Mucosa of rectum (tissue), 2 donors: ENCODE measurements around the gene ZNF563.
"Not testable (repeated sequence)": the region's sequence is repeated elsewhere in the genome, so short reads cannot be mapped to it uniquely, and the experiment has no call there.

Experiments used
- H3K27ac ChIP-seq, 2 donors: one replicate each; pipeline ENCODE4 v1.7.0; 2013; ENCODE audit warnings: inconsistent platforms in 2 of 2, low read depth in 2 of 2, low read length in 2 of 2
- H3K27me3 ChIP-seq, 2 donors: one replicate each; pipeline ENCODE4 v1.7.0; 2013; ENCODE audit warnings: low read length in 2 of 2; ENCODE audit not compliant: control insufficient read depth in 2 of 2, insufficient read depth in 2 of 2
- H3K36me3 ChIP-seq, 2 donors: one replicate each; pipeline ENCODE4 v1.7.0; 2013; ENCODE audit warnings: low read length in 2 of 2; ENCODE audit not compliant: control insufficient read depth in 2 of 2, insufficient read depth in 2 of 2
- H3K4me1 ChIP-seq, 2 donors: one replicate each; pipeline ENCODE4 v1.7.0; 2013; ENCODE audit warnings: low read length in 2 of 2, mild to moderate bottlenecking in 1 of 2; ENCODE audit not compliant: control insufficient read depth in 2 of 2, insufficient read depth in 2 of 2
- H3K4me3 ChIP-seq, 2 donors: one replicate each; pipeline ENCODE4 v1.7.0; 2013; ENCODE audit warnings: low read length in 2 of 2
- H3K9ac ChIP-seq, 2 donors: one replicate each; pipeline ENCODE4 v1.7.0; 2013; ENCODE audit warnings: low read length in 2 of 2, low read depth in 1 of 2, mild to moderate bottlenecking in 1 of 2
- H3K9me3 ChIP-seq, 2 donors: one replicate each; pipeline ENCODE4 v1.7.0; 2013; ENCODE audit warnings: low read length in 2 of 2; ENCODE audit not compliant: control insufficient read depth in 2 of 2
- donor health status: healthy.
- donor health status: Normal muscosa, but diverticular disease.

The ZNF563 gene

DNA sequence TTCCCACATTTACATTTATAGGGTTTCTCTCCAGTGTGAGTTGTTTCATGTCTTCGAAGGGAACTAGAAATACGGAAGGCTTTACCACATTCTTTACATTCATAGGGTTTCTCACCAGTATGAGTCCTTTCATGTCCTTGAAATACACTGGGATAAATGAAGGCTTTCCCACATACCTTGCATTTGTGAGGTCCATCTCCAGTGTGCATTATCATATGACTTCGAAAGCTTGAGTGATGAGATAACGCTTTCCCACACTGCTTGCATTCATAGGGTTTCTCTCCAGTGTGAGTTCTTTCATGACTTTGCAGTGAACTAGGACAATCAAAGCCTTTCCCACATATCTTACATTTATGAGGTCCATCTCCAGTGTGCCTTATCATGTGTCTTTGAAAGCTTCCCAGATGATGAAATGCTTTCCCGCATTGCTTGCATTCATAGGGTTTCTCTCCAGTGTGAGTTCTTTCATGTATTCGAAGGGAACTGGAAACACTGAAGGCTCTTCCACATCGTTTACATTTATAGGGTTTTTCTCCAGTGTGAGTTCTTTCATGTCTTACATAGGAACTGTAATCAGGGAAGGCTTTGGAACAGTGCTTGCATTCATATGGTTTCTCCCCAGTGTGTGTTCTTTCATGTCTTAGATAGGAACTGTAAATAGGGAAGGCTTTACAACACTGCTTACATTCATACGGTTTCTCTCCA, 16.9 kb upstream of the ZNF563 start:
- Histone ChIP-seq H3K4me1 (no peaks in the 10 kb centered on the region), H3K4me3 (peak overlapping the region in 1 of 2 donors; percentile 22), H3K9me3 (peaks cover 33 to 61% of the 10 kb centered on the region in 2 donors), H3K36me3 (peaks cover 12 to 14% of the 10 kb centered on the region in 2 donors), H3K27me3 (no peaks in the 10 kb centered on the region), H3K9ac (no peak overlapping the region), H3K27ac (no peak overlapping the region)

DNA sequence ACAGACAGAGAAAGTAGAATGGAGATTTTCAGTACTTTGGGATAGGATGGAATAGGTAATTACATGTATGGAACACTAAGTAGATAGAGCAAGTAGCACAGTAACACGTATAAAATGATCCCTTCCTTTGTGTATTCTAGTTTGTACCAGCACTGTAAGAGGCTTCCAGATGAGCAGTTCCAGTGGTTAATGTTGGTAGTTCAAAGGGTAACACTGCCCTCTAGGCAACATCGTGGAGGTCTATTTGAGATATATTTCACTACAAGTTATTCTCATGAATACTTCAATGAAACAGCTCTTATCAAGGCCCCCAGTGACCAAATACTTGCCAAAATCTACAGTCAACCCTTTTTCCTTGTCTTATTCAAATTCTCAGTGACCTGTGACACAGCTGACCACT, 13.5 kb upstream of the ZNF563 start:
- H3K27ac ChIP-seq: no peak overlapping the region
- no peak overlapping the region for H3K4me3 ChIP-seq
- no peaks in the 10 kb centered on the region for H3K4me1 ChIP-seq
- peaks cover 27 to 46% of the 10 kb centered on the region in 2 donors for H3K9me3 ChIP-seq
- H3K27me3 ChIP-seq: no peaks in the 10 kb centered on the region
- peaks cover 12 to 14% of the 10 kb centered on the region in 2 donors for H3K36me3 ChIP-seq
- no peak overlapping the region for H3K9ac ChIP-seq

DNA sequence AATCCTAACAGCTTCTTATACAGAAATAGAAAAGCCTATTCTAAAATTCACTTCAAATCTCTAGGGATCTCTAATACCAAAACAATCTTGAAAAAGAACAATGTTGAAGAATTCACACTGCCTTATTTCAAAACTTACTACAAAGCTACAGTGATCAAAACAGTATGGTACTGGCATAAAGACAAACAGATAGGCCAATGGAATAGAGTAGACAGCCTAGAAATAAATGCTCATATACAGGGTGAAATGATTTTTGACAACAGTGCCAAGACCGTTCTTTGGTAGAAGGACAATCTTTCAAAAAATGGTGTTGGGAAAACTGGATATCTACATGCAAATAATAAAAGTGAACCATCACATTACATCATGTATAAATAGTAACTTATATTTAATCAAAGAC, 11.8 kb upstream of the ZNF563 start:
- peaks cover 18 to 30% of the 10 kb centered on the region in 2 donors for H3K9me3 ChIP-seq
- H3K4me3 ChIP-seq: no peak overlapping the region
- no peak overlapping the region for H3K27ac ChIP-seq
- H3K36me3 ChIP-seq: peaks cover 3 to 4% of the 10 kb centered on the region in 2 donors
- H3K27me3 ChIP-seq: no peaks in the 10 kb centered on the region
- no peak overlapping the region for H3K9ac ChIP-seq
- no peaks in the 10 kb centered on the region for H3K4me1 ChIP-seq

- H3K9ac ChIP-seq: no peak overlapping the region
- no peaks in the 10 kb centered on the region for H3K36me3 ChIP-seq
- no peak overlapping the region for H3K4me3 ChIP-seq
- H3K27ac ChIP-seq: no peak overlapping the region
- no peaks in the 10 kb centered on the region for H3K9me3 ChIP-seq
- H3K27me3 ChIP-seq: no peaks in the 10 kb centered on the region
- H3K4me1 ChIP-seq: peaks cover 14 to 24% of the 10 kb centered on the region in 2 donors
These were observed 2.1 kb downstream of the ZNF563 start for GRCh38 chr19:12331211-12331941.

DNA sequence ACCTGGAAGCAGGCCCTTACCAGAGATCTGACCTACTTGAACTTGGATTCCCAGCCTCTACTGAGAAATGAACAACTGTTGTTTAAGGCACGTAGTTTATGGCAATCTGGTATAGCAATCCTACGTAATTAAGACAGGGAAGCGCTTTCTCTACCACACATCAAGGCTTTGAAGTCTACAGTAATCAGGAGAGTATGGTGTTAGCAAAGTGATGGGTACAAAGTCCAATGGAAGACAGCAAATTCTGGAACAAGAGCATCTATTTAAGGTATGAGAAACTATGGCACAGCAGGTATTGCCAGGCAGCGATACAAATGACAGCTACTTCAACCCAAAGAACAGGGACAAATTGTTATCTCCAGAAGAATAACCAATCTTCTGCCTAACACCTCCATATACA, 3.1 kb downstream of the ZNF563 start:
- Histone ChIP-seq H3K4me1 (peaks cover 14 to 24% of the 10 kb centered on the region in 2 donors), H3K9ac (no peak overlapping the region), H3K27me3 (no peaks in the 10 kb centered on the region), H3K27ac (peak overlapping the region in 1 of 2 donors; percentile 28), H3K9me3 (no peaks in the 10 kb centered on the region), H3K4me3 (peak overlapping the region in 1 of 2 donors; percentile 3), H3K36me3 (no peaks in the 10 kb centered on the region)

- H3K36me3 ChIP-seq: peaks cover 3 to 7% of the 10 kb centered on the region in 2 donors
- peaks cover 4 to 11% of the 10 kb centered on the region in 2 donors for H3K9me3 ChIP-seq
- peaks cover 4 to 8% of the 10 kb centered on the region in 2 donors for H3K4me1 ChIP-seq
- H3K27me3 ChIP-seq: no peaks in the 10 kb centered on the region
- no peak overlapping the region for H3K27ac ChIP-seq
- H3K4me3 ChIP-seq: no peak overlapping the region
- H3K9ac ChIP-seq: no peak overlapping the region
These were observed 7.7 kb downstream of the ZNF563 start for GRCh38 chr19:12325690-12326089.

DNA sequence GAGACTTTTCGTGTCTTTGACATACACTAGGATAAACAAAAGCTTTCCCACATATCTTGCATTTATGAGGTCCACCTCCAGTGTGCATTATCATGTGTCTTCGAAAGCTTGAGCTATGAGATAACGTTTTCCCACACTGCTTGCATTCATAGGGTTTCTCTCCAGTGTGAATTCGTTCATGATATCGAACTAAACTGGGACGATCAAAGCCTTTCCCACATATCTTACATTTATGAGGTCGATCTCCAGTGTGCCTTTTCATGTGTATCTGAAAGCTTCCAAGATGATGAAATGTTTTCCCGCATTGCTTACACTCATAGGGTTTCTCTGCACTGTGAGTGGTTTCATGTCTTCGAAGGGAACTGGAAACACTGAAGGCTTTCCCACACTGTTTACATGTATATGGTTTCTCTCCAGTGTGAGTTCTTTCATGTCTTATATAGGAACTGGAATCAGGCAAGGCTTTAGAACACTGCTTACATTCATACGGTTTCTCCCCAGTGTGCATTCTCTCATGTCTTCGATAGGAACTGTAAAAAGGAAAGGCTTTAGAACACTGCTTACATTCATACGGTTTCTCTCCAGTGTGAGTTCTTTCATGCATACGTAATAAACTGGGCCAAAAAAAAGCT, 14.5 kb downstream of the ZNF563 start:
- Histone ChIP-seq H3K9ac (no peak overlapping the region), H3K4me3 (no peak overlapping the region), H3K36me3 (peaks cover 20 to 26% of the 10 kb centered on the region in 2 donors), H3K27ac (no peak overlapping the region), H3K9me3 (peaks cover 12 to 23% of the 10 kb centered on the region in 2 donors), H3K27me3 (no peaks in the 10 kb centered on the region), H3K4me1 (no peaks in the 10 kb centered on the region)

DNA sequence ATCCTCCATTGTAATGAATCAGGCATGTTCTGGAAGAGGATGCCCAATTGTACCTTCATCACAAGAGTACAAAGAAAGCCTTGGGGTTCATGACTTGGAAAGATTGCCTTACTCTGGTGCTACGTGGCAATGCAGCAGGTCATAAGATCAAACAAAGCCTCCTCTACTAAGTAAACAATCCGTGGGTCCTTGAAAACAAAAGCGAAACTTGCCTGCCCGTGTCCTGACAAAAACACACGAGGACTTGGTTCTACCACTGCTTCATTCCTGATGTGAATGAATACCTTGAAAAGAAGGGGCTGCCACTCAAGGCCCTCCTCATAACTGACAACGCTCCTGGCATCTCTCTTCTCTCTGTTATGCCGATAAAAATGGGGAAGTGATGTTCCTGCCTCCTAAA, 18.9 kb downstream of the ZNF563 start:
- Histone ChIP-seq H3K4me3 (peak overlapping the region in 1 of 2 donors; percentile 39), H3K27ac (no peak overlapping the region), H3K9ac (no peak overlapping the region), H3K9me3 (peaks cover 7 to 11% of the 10 kb centered on the region in 2 donors), H3K4me1 (no peaks in the 10 kb centered on the region), H3K27me3 (no peaks in the 10 kb centered on the region), H3K36me3 (peaks cover 11% of the 10 kb centered on the region in 2 donors)

DNA sequence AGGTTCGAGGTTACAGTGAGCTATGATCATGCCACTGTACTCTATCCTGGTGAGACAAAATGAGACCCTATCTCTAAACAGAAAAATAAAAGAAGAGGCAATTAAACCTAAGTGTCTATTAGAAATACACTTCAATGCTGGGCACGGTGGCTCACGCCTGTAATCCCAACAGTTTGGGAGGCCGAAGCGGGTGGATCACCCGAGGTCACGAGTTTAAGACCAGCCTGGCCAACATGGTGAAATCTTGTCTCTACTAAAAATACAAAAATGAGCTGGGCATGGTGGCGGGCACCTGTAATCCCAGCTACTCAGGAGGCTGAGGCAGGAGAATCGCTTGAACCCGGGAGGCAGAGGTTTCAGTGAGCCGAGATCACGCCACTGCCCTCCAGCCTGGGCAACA, 24.5 kb downstream of the ZNF563 start:
- H3K4me1 ChIP-seq, H3K27ac ChIP-seq, H3K9me3 ChIP-seq, H3K36me3 ChIP-seq, H3K9ac ChIP-seq, H3K27me3 ChIP-seq, H3K4me3 ChIP-seq: not testable (repeated sequence)

DNA sequence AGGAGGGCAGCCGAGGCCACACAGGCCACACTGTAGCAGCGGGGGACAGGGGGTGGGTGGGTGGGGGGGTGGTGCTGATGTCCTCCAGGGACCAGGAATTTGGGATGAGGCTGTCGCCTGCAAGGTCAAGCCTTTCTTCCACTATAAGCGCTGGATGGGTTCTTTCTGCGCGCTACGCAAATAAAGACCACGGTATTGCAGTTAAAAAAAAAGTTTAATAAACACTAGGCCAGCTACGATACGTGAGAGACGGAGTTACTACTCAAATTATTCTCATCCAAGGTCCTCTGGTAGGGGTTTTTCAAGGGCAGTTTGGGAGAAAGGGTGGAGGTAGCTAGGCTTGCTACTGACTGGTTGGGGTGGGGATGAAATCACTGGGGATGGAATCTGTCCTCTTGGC, 38.2 kb downstream of the ZNF563 start:
- H3K27me3 ChIP-seq: no peaks in the 10 kb centered on the region
- H3K9ac ChIP-seq: peak overlapping the region; percentile 94 to 98
- no peaks in the 10 kb centered on the region for H3K9me3 ChIP-seq
- peak overlapping the region; percentile 97 to 98 for H3K27ac ChIP-seq
- H3K36me3 ChIP-seq: no peaks in the 10 kb centered on the region
- H3K4me3 ChIP-seq: peak overlapping the region; percentile 77 to 94
- H3K4me1 ChIP-seq: peaks cover 9 to 15% of the 10 kb centered on the region in 2 donors
